Activated T-helper 17 cell treated with anti-CD3 and anti-CD28 coated beads, Interleukin-2, amount 50 U/mL, for 72 hours (primary cell): ENCODE results near the gene DNASE1L1. TPM values are rescaled to one million over a fixed set of nuclear protein-coding genes. Genes with fewer than 3 reads are reported as not detected.

ENCODE experiments used
- ATAC-seq: fragments of 150-1000 bp; cut with Tn5 transposase; replicated peaks from 2 replicates; pipeline ENCODE4 v1.10.0; 2021; ENCODE audit warnings: mild to moderate bottlenecking, moderate library complexity
- H3K27ac Mint-ChIP-seq: one replicate; pipeline ENCODE4 v1.8.0; 2022; ENCODE audit warnings: mixed read lengths
- H3K27me3 Mint-ChIP-seq: one replicate; pipeline ENCODE4 v1.8.0; 2022; ENCODE audit warnings: mixed read lengths
- H3K36me3 Mint-ChIP-seq: one replicate; pipeline ENCODE4 v1.8.0; 2022; ENCODE audit warnings: low read depth, mild to moderate bottlenecking, mixed read lengths
- H3K4me1 Mint-ChIP-seq: one replicate; pipeline ENCODE4 v1.8.0; 2022; ENCODE audit warnings: mixed read lengths
- H3K4me3 Mint-ChIP-seq: one replicate; pipeline ENCODE4 v1.8.0; 2022; ENCODE audit warnings: mild to moderate bottlenecking, mixed read lengths
- H3K9me3 Mint-ChIP-seq: one replicate; pipeline ENCODE4 v1.8.0; 2022; ENCODE audit warnings: mixed read lengths
- total RNA-seq, 2 donors: library from RNA; stranded (reverse); gene quantifications; one replicate each; pipeline ENCODE4 v1.2.3, GENCODE V29; 2022

Gene DNASE1L1
- total RNA-seq, 2 donors from 2014 or later = 13.9 to 16.7 TPM

DNA sequence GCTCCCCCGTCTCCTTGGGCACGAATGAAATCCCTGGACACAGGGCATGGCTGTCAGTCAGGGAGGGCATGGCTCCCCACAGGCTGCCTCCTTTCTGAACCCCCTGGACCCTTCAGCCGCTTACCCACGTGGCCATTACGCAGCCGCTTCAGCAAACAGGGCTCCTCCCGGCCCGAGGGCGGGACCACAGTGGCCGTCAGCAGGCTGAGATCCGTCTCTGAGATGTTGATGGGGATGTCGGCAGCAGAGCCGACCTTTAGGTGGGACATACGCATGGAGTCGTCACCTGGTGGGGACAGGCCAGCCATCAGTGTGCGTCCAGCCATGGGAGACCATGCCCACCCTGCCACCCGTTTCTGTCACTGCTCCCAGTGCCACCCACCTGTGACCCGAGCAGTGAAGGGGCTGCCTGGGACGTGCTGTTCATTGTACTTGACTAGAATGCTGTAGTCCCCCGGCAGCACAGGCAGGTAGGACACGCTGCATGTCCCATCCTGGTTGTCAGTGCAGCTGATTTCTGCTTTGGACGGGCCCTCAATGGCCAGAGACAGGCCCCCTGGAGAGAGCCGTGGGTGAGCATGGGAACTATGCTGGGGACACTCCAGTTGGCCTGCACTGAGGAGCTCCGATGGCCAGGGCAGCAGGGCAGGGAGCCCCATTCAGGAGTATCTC, 55.7 kb downstream of the DNASE1L1 start:
- Mint-ChIP-seq H3K36me3 (peaks cover 87% of the 10 kb centered on the region), H3K27me3 (no peaks in the 10 kb centered on the region), H3K4me1 (no peaks in the 10 kb centered on the region), H3K4me3 (peak overlapping the region; percentile 26), H3K27ac (no peak overlapping the region), H3K9me3 (no peaks in the 10 kb centered on the region)
- ATAC-seq = no peak

DNA sequence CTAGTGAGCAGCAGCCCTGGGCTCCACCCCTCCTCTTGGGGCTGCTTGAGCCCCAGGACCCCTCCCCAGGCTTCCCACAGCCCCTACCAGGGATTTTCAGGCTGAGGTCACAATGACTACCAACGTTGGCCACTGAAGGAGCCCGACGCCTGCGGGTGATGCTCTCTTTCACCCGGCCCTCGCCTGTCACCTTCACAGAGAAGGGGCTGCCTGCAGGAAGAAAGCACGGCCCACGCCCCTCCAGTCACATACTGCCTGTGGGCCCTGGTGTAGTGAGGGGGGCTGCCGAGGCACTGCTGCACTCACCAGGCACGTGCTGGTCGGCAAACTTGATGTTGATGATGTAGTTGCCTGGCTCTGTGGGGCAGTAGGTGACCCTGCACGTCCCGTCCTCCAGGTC, 56.6 kb downstream of the DNASE1L1 start:
- no peak overlapping the region for H3K27ac Mint-ChIP-seq

DNA sequence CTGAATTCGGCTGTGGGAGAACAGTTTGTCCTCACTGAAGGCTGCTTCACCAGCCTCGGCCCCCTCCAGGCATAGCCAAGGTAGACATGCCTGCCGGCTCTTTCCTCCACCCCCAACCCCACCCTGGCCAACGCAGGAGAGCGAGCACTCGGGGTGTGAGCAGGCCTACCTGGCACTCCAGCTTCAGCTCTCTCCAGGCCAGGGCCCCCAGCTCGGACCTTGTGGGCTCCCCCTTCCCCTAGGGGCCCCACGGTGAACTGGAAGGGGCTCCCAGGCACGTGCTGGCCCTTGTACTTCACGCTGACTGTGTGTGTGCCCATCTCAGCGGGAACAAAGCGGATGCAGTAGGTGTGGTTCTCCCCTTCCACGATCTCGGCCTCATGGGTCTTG, 57.0 kb downstream of the DNASE1L1 start:
- Mint-ChIP-seq H3K36me3 (peaks cover 83% of the 10 kb centered on the region), H3K4me3 (no peak overlapping the region), H3K27ac (no peak overlapping the region), H3K27me3 (no peaks in the 10 kb centered on the region), H3K9me3 (no peaks in the 10 kb centered on the region), H3K4me1 (peaks cover 6% of the 10 kb centered on the region)
- no peak for ATAC-seq

More for the DNA sequence above, 56.6 kb downstream of the DNASE1L1 start:
- peaks cover 83% of the 10 kb centered on the region for H3K36me3 Mint-ChIP-seq
- no peaks in the 10 kb centered on the region for H3K9me3 Mint-ChIP-seq
- H3K4me1 Mint-ChIP-seq = peaks cover 1% of the 10 kb centered on the region
- H3K4me3 Mint-ChIP-seq = no peak overlapping the region
- H3K27me3 Mint-ChIP-seq = no peaks in the 10 kb centered on the region
- no peak for ATAC-seq

Other genes starting within 250 kb of the DNASE1L1 start
- not detected for gene OPN1MW, start 226.7 kb downstream of the DNASE1L1 start, total RNA-seq
- gene OPN1MW2, start 189.5 kb downstream of the DNASE1L1 start, total RNA-seq = not detected
- not detected for gene OPN1MW3, start 151.7 kb downstream of the DNASE1L1 start, total RNA-seq
- not detected for gene TEX28, start 114.1 kb downstream of the DNASE1L1 start, total RNA-seq
- gene TKTL1, start 113.5 kb downstream of the DNASE1L1 start, total RNA-seq = 1 to 10 TPM in 1 of 2 donors, under 1 TPM in 1; 0.54 to 2.1 TPM
- 1,000 to 10,000 TPM; 1,274 to 1,383 TPM for gene FLNA, start 34.6 kb downstream of the DNASE1L1 start, total RNA-seq
- 10 to 100 TPM; 86.5 to 87.5 TPM for gene EMD, start 30.0 kb downstream of the DNASE1L1 start, total RNA-seq
- 1,000 to 10,000 TPM; 1,604 to 1,651 TPM for gene RPL10, start 10.9 kb downstream of the DNASE1L1 start, total RNA-seq
- gene TAFAZZIN, start 2.3 kb upstream of the DNASE1L1 start, total RNA-seq = 10 to 100 TPM; 39.3 to 40.8 TPM
- 10 to 100 TPM; 39.9 to 42.1 TPM for gene ATP6AP1, start 19.4 kb upstream of the DNASE1L1 start, total RNA-seq
- 100 to 1,000 TPM; 120 to 165 TPM for gene GDI1, start 27.9 kb upstream of the DNASE1L1 start, total RNA-seq
- 10 to 100 TPM; 49.3 to 71.4 TPM for gene FAM50A, start 34.9 kb upstream of the DNASE1L1 start, total RNA-seq
- gene PLXNA3, start 49.0 kb upstream of the DNASE1L1 start, total RNA-seq = 10 to 100 TPM; 63.2 to 67.8 TPM
- 10 to 100 TPM; 37.4 to 47.9 TPM for gene LAGE3, start 70.0 kb upstream of the DNASE1L1 start, total RNA-seq
- 10 to 100 TPM; 37.2 to 53.4 TPM for gene UBL4A, start 77.4 kb upstream of the DNASE1L1 start, total RNA-seq
- gene SLC10A3, start 81.4 kb upstream of the DNASE1L1 start, total RNA-seq = 10 to 100 TPM; 17.3 to 24.8 TPM
- gene FAM3A, start 107.0 kb upstream of the DNASE1L1 start, total RNA-seq = 10 to 100 TPM; 24.5 to 25.4 TPM
- gene G6PD, start 137.6 kb upstream of the DNASE1L1 start, total RNA-seq = 10 to 100 TPM; 48.1 to 78.3 TPM
- 10 to 100 TPM; 26.1 to 39.6 TPM for gene IKBKG, start 138.4 kb upstream of the DNASE1L1 start, total RNA-seq
- not detected for gene CTAG1A, start 175.9 kb upstream of the DNASE1L1 start, total RNA-seq
- gene CTAG1B, start 210.0 kb upstream of the DNASE1L1 start, total RNA-seq = not detected
- gene CTAG2, start 244.3 kb upstream of the DNASE1L1 start, total RNA-seq = not detected